AG09309 (cell line): ENCODE results near the gene TOR1B.
"Not testable (repeated sequence)": the region's sequence is repeated elsewhere in the genome, so short reads cannot be mapped to it uniquely, and the experiment has no call there.

Experiments used
- DNase-seq: peaks from one replicate; pipeline ENCODE4 v3.0.0-alpha.2; 2010; ENCODE audit warnings: low read depth
- H3K4me3 ChIP-seq: 2 replicates; pipeline ENCODE4 v1.5.1; 2011; ENCODE audit warnings: mild to moderate bottlenecking, low read depth, low read length, moderate library complexity; ENCODE audit not compliant: control insufficient read depth
- CTCF ChIP-seq: IDR thresholded peaks from 2 replicates; pipeline ENCODE4 v1.5.1; 2011; ENCODE audit warnings: mild to moderate bottlenecking, low read depth, low read length, inconsistent platforms; ENCODE audit not compliant: insufficient read depth, control insufficient read depth; ENCODE audit errors: missing control alignments

TOR1B gene

GRCh38 chr9:129802833-129803675 is at the start of gene TOR1B:
Gene TOR1B (plus strand): TSS chr9:129803184. CDS start chr9:129803213, 29 bp downstream.
- peak within 1 kb of the TSS; percentile 75 for H3K4me3 ChIP-seq
- DNase-seq: peak; percentile 41
- no peak for TF ChIP-seq CTCF

DNA sequence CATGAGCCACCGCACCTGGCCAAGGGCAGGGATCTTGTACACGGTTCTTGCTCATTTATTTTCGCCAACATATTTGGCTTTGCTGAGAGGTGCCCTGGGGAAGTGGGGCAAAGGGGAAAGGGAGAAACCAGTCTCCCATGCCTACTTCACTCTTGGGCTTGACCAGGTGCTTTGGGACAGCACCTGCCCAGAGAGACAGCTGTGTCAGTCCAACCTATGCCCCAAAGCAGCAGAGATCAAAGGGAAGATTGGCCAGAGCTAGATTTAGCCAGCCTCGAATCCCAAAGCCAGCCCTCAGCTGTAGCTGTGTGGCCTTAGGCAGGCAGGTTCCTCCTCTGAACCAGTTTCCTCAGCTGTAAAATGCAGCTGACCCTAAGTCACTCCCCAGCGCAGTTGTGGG is 47.8 kb upstream of the TOR1B start:
- no peak overlapping the region for H3K4me3 ChIP-seq
- no peak for DNase-seq
- no peak for TF ChIP-seq CTCF

DNA sequence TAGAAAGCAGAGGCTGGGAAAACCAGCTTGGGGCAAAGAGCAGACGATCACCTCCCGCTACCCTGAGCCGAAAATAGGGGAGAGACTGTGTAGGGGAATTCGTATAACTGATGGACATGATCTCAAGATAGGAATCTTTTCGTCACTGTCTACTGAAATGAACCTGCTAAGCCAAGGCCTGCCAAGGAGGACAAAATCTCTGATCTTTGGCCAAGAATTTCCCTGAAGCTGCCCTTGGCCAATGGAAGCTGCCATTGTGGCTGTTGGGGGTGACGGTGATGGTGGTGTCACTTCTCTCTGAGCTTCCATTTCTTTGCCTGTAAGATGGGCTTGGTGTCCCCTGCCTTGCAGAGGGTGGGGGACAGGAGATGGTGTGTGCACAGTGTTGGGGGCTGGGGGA is 46.8 kb upstream of the TOR1B start:
- no peak for DNase-seq
- no peak overlapping the region for H3K4me3 ChIP-seq
- TF ChIP-seq CTCF: no peak

GRCh38 chr9:129757045-129757444 is 45.9 kb upstream of the TOR1B start:
- TF ChIP-seq CTCF: no peak
- no peak for DNase-seq
- H3K4me3 ChIP-seq: no peak overlapping the region

- no peak for TF ChIP-seq CTCF
- no peak for DNase-seq
Measured at GRCh38 chr9:129759319-129759718, 43.7 kb upstream of the TOR1B start.

DNA sequence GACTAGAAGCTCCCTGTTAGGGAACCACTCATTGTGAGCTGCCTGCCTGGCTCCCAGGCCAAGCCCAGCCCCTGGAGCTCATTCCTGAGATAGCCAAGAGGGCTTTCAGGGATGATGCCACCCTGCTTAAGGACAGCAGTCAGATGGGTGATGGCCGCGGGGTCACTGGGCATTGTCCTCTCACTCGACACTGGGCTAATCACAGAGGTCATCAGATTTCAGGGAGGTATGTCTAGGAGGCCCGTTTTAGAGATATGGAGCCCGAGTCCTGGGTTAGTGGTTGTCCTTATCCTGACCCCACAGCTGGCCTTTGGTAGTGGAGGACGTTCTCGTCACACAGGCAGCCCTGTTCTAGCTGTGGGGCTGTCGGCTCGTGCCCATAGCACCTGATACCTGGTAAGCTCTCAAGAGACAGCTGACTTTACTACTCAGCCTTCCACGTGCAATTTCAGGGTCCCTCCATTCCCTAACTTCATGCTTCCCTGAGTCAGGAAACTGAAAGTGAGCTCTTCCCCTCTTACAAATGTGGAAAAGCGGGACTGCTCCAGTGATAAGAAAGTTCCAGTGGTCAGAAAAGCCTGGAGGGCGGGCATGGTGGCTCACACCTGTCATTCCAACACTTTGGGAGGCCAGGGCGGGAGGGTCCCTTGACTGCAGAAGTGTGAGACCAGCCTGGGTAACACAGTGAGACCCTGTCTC is 43.0 kb upstream of the TOR1B start:
- no peak overlapping the region for H3K4me3 ChIP-seq
- DNase-seq: no peak
- TF ChIP-seq CTCF: no peak

More at GRCh38 chr9:129759319-129759718, 43.7 kb upstream of the TOR1B start:
- H3K4me3 ChIP-seq: no peak overlapping the region

DNA sequence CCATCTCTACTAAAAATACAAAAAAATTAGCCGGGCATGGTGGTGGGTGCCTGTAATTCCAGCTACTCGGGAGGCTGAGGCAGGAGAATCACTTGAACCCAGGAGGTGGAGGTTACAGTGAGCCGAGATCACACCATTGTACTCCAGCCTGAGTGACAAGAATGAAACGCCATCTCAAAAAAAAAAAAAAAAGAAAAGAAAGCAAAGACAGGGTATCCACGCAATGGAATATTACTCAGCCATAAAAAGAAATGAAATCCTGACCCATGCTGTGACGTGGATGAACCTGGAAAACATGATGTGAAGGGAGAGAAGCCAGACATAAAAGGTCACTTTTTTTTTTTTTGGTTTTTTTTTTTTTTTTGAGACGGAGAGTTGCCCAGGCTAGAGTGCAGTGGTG is 42.2 kb upstream of the TOR1B start:
- H3K4me3 ChIP-seq, DNase-seq: not testable (repeated sequence)
